Hepatocyte (in vitro differentiated cells): ENCODE data around the gene CCSER2. TPM values are rescaled to one million over a fixed set of nuclear protein-coding genes. Genes with fewer than 3 reads are reported as not detected.

Source experiments
- DNase-seq: peaks from one replicate; pipeline ENCODE4 v3.0.0-alpha.2; 2016; ENCODE audit warnings: low spot score
- H2AFZ ChIP-seq: fragments of 200-600 bp; sonication (generic); 2 replicates; pipeline ENCODE4 v1.6.0; 2016; ENCODE audit warnings: antibody characterized with exemption, mild to moderate bottlenecking
- H3K27ac ChIP-seq: fragments of 200-600 bp; sonication (generic); 2 replicates; pipeline ENCODE4 v1.5.1; 2016; ENCODE audit warnings: mild to moderate bottlenecking
- H3K27me3 ChIP-seq: fragments of 200-600 bp; sonication (generic); 2 replicates; pipeline ENCODE4 v1.6.1; 2016
- H3K36me3 ChIP-seq: fragments of 200-600 bp; sonication (generic); replicated peaks from 2 replicates; pipeline ENCODE4 v1.5.1; 2016; ENCODE audit warnings: low read depth; ENCODE audit not compliant: insufficient read depth
- H3K4me1 ChIP-seq: fragments of 200-600 bp; sonication (generic); 2 replicates; pipeline ENCODE4 v1.5.1; 2016; ENCODE audit warnings: mild to moderate bottlenecking, moderate library complexity; ENCODE audit not compliant: insufficient read depth
- H3K4me2 ChIP-seq: fragments of 200-600 bp; sonication (generic); 2 replicates; pipeline ENCODE4 v1.6.0; 2016
- H3K4me3 ChIP-seq: fragments of 200-600 bp; sonication (generic); 2 replicates; pipeline ENCODE4 v1.5.1; 2016; ENCODE audit warnings: mild to moderate bottlenecking
- H3K79me2 ChIP-seq: fragments of 200-600 bp; sonication (generic); 2 replicates; pipeline ENCODE4 v1.6.0; 2017; ENCODE audit warnings: mild to moderate bottlenecking
- H3K9me2 ChIP-seq: fragments of 200-600 bp; sonication (generic); replicated peaks from 2 replicates; pipeline ENCODE4 v1.6.0; 2017; ENCODE audit warnings: mild to moderate bottlenecking; ENCODE audit not compliant: insufficient read depth
- H3K9me3 ChIP-seq: fragments of 200-600 bp; sonication (generic); 2 replicates; pipeline ENCODE4 v1.5.1; 2016; ENCODE audit warnings: low read depth, mild to moderate bottlenecking
- H4K20me1 ChIP-seq: fragments of 200-600 bp; sonication (generic); 2 replicates; pipeline ENCODE4 v1.6.0; 2016; ENCODE audit warnings: mild to moderate bottlenecking; ENCODE audit not compliant: insufficient read depth, poor library complexity, severe bottlenecking
- CTCF ChIP-seq: fragments of 200-600 bp; sonication (generic); IDR thresholded peaks from 2 replicates; pipeline ENCODE4 v1.5.1; 2016; ENCODE audit warnings: antibody characterized with exemption, mild to moderate bottlenecking; ENCODE audit not compliant: poor library complexity
- EZH2 ChIP-seq: fragments of 200-600 bp; sonication (generic); IDR thresholded peaks from 2 replicates; pipeline ENCODE4 v1.6.1; 2016; ENCODE audit warnings: antibody characterized with exemption, mild to moderate bottlenecking, borderline replicate concordance
- EZH2phosphoT487 ChIP-seq: fragments of 200-600 bp; sonication (generic); IDR thresholded peaks from one replicate; pipeline ENCODE4 v1.6.1; 2018; ENCODE audit warnings: antibody characterized with exemption, mild to moderate bottlenecking, low read depth, moderate library complexity; ENCODE audit not compliant: unreplicated experiment, severe bottlenecking
- WGBS: methylation state at CpG from one replicate; pipeline ENCODE4 v1.1.6; 2016; ENCODE audit warnings: low lambda C conversion rate; ENCODE audit errors: missing lambda C conversion rate; 5-methylcytosine and 5-hydroxymethylcytosine counted together
- polyA plus RNA-seq: library from polyadenylated mRNA; unstranded; fragments of >200 nt; fragmentation: Nextera tagmentation; extraction: Ambion mirVana; gene quantifications from 2 replicates; pipeline ENCODE4 v1.2.1, GENCODE V29; 2016
- total RNA-seq: library from RNA; depleted of rRNA; stranded (reverse); fragments of >200 nt; gene quantifications from 2 replicates; pipeline ENCODE4 v1.2.3, GENCODE V29; 2014

The CCSER2 gene
- total and polyA plus RNA-seq, 2 experiments from 2014 or later, result 36.5 to 39.7 TPM

- H3K4me3 ChIP-seq, result no peak overlapping the region
- peaks cover 76% of the 10 kb centered on the region for H4K20me1 ChIP-seq
- 100% methylated on average over 1 of the region's 1 CpG for WGBS
- H2AFZ ChIP-seq, result no peak overlapping the region
- peaks cover 98% of the 10 kb centered on the region for H3K79me2 ChIP-seq
- H3K36me3 ChIP-seq, result no peaks in the 10 kb centered on the region
- H3K4me1 ChIP-seq, result no peaks in the 10 kb centered on the region
- H3K27me3 ChIP-seq, result no peaks in the 10 kb centered on the region
- H3K4me2 ChIP-seq, result no peak overlapping the region
- no peaks in the 10 kb centered on the region for H3K9me3 ChIP-seq
- DNase-seq, result no peak
- H3K27ac ChIP-seq, result no peak overlapping the region
- H3K9me2 ChIP-seq, result no peaks in the 10 kb centered on the region
- no peak for TF ChIP-seq EZH2
- TF ChIP-seq EZH2phosphoT487, result no peak
- TF ChIP-seq CTCF, result no peak
Measured at GRCh38 chr10:84339025-84339424, 10.6 kb downstream of the CCSER2 start.

GRCh38 chr10:84340187-84340586 is 11.8 kb downstream of the CCSER2 start:
- no peak overlapping the region for H3K27ac ChIP-seq

GRCh38 chr10:84340632-84341537 is 12.5 kb downstream of the CCSER2 start:
- TF ChIP-seq CTCF (no peak), EZH2phosphoT487 (no peak), EZH2 (no peak)
- H3K4me3 ChIP-seq, result no peak overlapping the region
- no peak overlapping the region for H3K4me2 ChIP-seq
- H4K20me1 ChIP-seq, result peaks cover 71% of the 10 kb centered on the region
- no peaks in the 10 kb centered on the region for H3K9me3 ChIP-seq
- DNase-seq, result no peak
- H3K9me2 ChIP-seq, result no peaks in the 10 kb centered on the region
- peaks cover 98% of the 10 kb centered on the region for H3K79me2 ChIP-seq
- H3K4me1 ChIP-seq, result no peaks in the 10 kb centered on the region
- H3K27me3 ChIP-seq, result no peaks in the 10 kb centered on the region
- WGBS, result 96% methylated on average over 9 of the region's 9 CpGs
- no peaks in the 10 kb centered on the region for H3K36me3 ChIP-seq
- H2AFZ ChIP-seq, result no peak overlapping the region
- H3K27ac ChIP-seq, result no peak overlapping the region

More at GRCh38 chr10:84340187-84340586, 11.8 kb downstream of the CCSER2 start:
- DNase-seq, result no peak
- WGBS, result 88% methylated on average over 3 of the region's 3 CpGs
- TF ChIP-seq EZH2, result no peak
- no peak for TF ChIP-seq EZH2phosphoT487
- TF ChIP-seq CTCF, result no peak
- no peaks in the 10 kb centered on the region for H3K9me3 ChIP-seq
- H3K79me2 ChIP-seq, result peaks cover 98% of the 10 kb centered on the region
- no peaks in the 10 kb centered on the region for H3K4me1 ChIP-seq
- no peaks in the 10 kb centered on the region for H3K27me3 ChIP-seq
- no peaks in the 10 kb centered on the region for H3K9me2 ChIP-seq
- no peak overlapping the region for H3K4me2 ChIP-seq
- H3K4me3 ChIP-seq, result no peak overlapping the region
- H4K20me1 ChIP-seq, result peaks cover 78% of the 10 kb centered on the region
- no peaks in the 10 kb centered on the region for H3K36me3 ChIP-seq
- H2AFZ ChIP-seq, result no peak overlapping the region
